ENCODE results near the gene ABCC8. TPM values are rescaled to one million over a fixed set of nuclear protein-coding genes. Genes with fewer than 3 reads are reported as not detected.

The ABCC8 gene
- total and polyA plus RNA-seq, 2 of the 8 experiments (the other 6 are each of a cell fraction or from before 2014, with no cell fraction given): 3.7 to 4.9 TPM

DNA sequence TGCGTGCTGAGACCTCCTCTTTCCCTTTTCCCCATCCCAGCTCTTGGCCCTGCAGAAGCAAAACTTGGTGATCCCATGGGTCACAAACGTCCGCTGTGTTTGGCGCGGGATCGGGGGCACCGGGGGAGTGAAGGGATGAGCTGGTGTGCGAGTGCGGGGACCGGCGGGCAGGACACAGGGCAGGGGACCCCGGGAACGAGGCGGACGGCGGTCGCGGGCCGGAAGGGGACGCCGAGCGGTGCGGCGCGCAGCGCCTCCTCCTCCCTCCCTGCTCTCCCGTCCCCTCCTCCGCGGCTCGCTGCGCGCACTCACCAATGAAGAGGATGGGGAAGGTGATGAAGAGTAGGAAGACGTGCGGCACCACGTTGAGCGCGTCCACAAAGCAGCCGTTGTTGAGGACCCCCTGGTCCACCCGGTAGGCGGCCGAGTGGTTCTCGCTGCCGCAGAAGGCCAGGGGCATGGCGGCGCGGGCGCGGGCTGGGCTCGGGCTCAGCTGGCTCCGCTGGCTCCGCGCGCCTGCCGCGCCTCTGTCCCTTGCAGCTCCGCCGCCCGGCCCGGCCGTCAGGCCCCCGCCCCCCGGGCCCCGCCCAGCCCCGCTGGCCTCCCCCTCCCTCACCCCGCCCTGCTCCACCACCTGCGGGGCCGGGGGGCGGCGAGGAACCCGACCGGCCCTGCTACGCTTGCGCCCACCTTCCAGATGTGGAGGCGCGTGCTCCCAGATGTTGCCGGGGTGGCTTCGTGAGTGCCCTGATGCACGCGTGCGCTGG, at the start of gene ABCC8 (continued):
- no peak for TF ChIP-seq CHD1 (IDR thresholded peaks at IDR 0.05; ENCODE audit: low read depth, low read length)
- TF ChIP-seq, protein P1, sequence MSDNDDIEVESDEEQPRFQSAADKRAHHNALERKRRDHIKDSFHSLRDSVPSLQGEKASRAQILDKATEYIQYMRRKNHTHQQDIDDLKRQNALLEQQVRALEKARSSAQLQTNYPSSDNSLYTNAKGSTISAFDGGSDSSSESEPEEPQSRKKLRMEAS (IDR thresholded peaks at IDR 0.05): peak; percentile 74; the same call in 1 of the 2 replicates
- peak; percentile 78 for TF ChIP-seq EZH2 (IDR thresholded peaks at IDR 0.05; ENCODE audit: low read depth, low read length, severe bottlenecking)
- TF ChIP-seq BRCA1 (IDR thresholded peaks at IDR 0.05; ENCODE audit: low read depth, low read length): no peak
- peak; percentile 38 for TF ChIP-seq PHF8 (conservative IDR thresholded peaks at IDR 0.05; ENCODE audit: low read depth, low read length)
- no peak for TF ChIP-seq POU5F1 (IDR thresholded peaks at IDR 0.05; ENCODE audit: low read depth, low read length)
- TF ChIP-seq POLR2A (IDR thresholded peaks at IDR 0.05; ENCODE audit: control extremely low read depth in 1 of 2, low read depth in 2 of 2, low read length in 2 of 2): no peak
- TF ChIP-seq GABPA (IDR thresholded peaks at IDR 0.05; ENCODE audit: borderline replicate concordance, insufficient read depth, low read length): peak; percentile 13; the same call in 1 of the 2 replicates
- TF ChIP-seq, protein P2, sequence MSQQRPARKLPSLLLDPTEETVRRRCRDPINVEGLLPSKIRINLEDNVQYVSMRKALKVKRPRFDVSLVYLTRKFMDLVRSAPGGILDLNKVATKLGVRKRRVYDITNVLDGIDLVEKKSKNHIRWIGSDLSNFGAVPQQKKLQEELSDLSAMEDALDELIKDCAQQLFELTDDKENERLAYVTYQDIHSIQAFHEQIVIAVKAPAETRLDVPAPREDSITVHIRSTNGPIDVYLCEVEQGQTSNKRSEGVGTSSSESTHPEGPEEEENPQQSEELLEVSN (IDR thresholded peaks at IDR 0.05): peak; percentile 67; the same call in 1 of the 2 replicates
- peak; percentile 71 for TF ChIP-seq ASH2L (IDR thresholded peaks at IDR 0.05; ENCODE audit: low read length)
- no peak for TF ChIP-seq RBBP5 (IDR thresholded peaks at IDR 0.05; ENCODE audit: borderline replicate concordance, low read depth, low read length)
- TF ChIP-seq YY1 (IDR thresholded peaks at IDR 0.05; ENCODE audit: low read depth, low read length): peak; percentile 33; the same call in 1 of the 2 replicates
- TF ChIP-seq CBX8 (IDR thresholded peaks at IDR 0.05; ENCODE audit: borderline replicate concordance, low read depth, low read length): no peak
- no peak for TF ChIP-seq SP1 (IDR thresholded peaks at IDR 0.05; ENCODE audit: low read depth, low read length)
